ENCODE data around the gene RNF19B.

RNF19B gene

GRCh38 chr1:32890516-32891240 lies 73.9 kb downstream of the RNF19B start:
- no peak overlapping the region for H3K4me3 Mint-ChIP-seq
- no peaks in the 10 kb centered on the region for H3K9me3 Mint-ChIP-seq
- no peak overlapping the region for H3K27ac Mint-ChIP-seq
- no peaks in the 10 kb centered on the region for H3K36me3 Mint-ChIP-seq (ENCODE audit: low read depth)
- H3K27me3 Mint-ChIP-seq (ENCODE audit: low read depth): peaks cover 73% of the 10 kb centered on the region
- H3K4me1 Mint-ChIP-seq (ENCODE audit: low read depth): peaks cover 3% of the 10 kb centered on the region

- H3K4me1 Mint-ChIP-seq (ENCODE audit: low read depth): peaks cover 7% of the 10 kb centered on the region
- no peak overlapping the region for H3K27ac Mint-ChIP-seq
- H3K9me3 Mint-ChIP-seq: no peaks in the 10 kb centered on the region
- no peaks in the 10 kb centered on the region for H3K36me3 Mint-ChIP-seq (ENCODE audit: low read depth)
- no peak overlapping the region for H3K4me3 Mint-ChIP-seq
- peaks cover 81% of the 10 kb centered on the region for H3K27me3 Mint-ChIP-seq (ENCODE audit: low read depth)
These were observed 74.8 kb downstream of the RNF19B start for GRCh38 chr1:32889731-32890278.

GRCh38 chr1:32888677-32889420 lies 75.8 kb downstream of the RNF19B start:
- H3K4me3 Mint-ChIP-seq: no peak overlapping the region
- H3K36me3 Mint-ChIP-seq (ENCODE audit: low read depth): no peaks in the 10 kb centered on the region
- H3K9me3 Mint-ChIP-seq: no peaks in the 10 kb centered on the region
- no peak overlapping the region for H3K27ac Mint-ChIP-seq
- H3K27me3 Mint-ChIP-seq (ENCODE audit: low read depth): peaks cover 81% of the 10 kb centered on the region
- H3K4me1 Mint-ChIP-seq (ENCODE audit: low read depth): peaks cover 7% of the 10 kb centered on the region

GRCh38 chr1:32888134-32888533 lies 76.5 kb downstream of the RNF19B start:
- no peaks in the 10 kb centered on the region for H3K36me3 Mint-ChIP-seq (ENCODE audit: low read depth)
- no peak overlapping the region for H3K27ac Mint-ChIP-seq
- peaks cover 85% of the 10 kb centered on the region for H3K27me3 Mint-ChIP-seq (ENCODE audit: low read depth)
- H3K4me1 Mint-ChIP-seq (ENCODE audit: low read depth): peaks cover 7% of the 10 kb centered on the region
- H3K4me3 Mint-ChIP-seq: no peak overlapping the region
- no peaks in the 10 kb centered on the region for H3K9me3 Mint-ChIP-seq

- H3K27me3 Mint-ChIP-seq (ENCODE audit: low read depth): peaks cover 84% of the 10 kb centered on the region
- no peaks in the 10 kb centered on the region for H3K9me3 Mint-ChIP-seq
These were observed 77.0 kb downstream of the RNF19B start for GRCh38 chr1:32887623-32888022.

GRCh38 chr1:32886828-32887414 lies 77.7 kb downstream of the RNF19B start:
- H3K4me1 Mint-ChIP-seq (ENCODE audit: low read depth): peaks cover 4% of the 10 kb centered on the region
- H3K36me3 Mint-ChIP-seq (ENCODE audit: low read depth): no peaks in the 10 kb centered on the region
- H3K27me3 Mint-ChIP-seq (ENCODE audit: low read depth): peaks cover 77% of the 10 kb centered on the region
- no peak overlapping the region for H3K4me3 Mint-ChIP-seq
- no peaks in the 10 kb centered on the region for H3K9me3 Mint-ChIP-seq
- no peak overlapping the region for H3K27ac Mint-ChIP-seq

More at GRCh38 chr1:32887623-32888022, 77.0 kb downstream of the RNF19B start:
- H3K4me3 Mint-ChIP-seq: no peak overlapping the region
- no peak overlapping the region for H3K27ac Mint-ChIP-seq
- H3K36me3 Mint-ChIP-seq (ENCODE audit: low read depth): no peaks in the 10 kb centered on the region
- H3K4me1 Mint-ChIP-seq (ENCODE audit: low read depth): peaks cover 7% of the 10 kb centered on the region

Measured in T-helper 1 cell treated with Interleukin-12 subunit alpha and Interleukin-12 subunit beta and Interleukin-4 antibody, amounts not matched to agents 30 μg/mL and 1 μg/mL, for 36 hours (primary cell).